ENCODE results near the gene SOD3. TPM values are rescaled to one million over a fixed set of nuclear protein-coding genes. Genes with fewer than 3 reads are reported as not detected.

Gene SOD3
- total and polyA plus RNA-seq, 2 of the 13 experiments (the other 11 are each of a cell fraction or from before 2014, with no cell fraction given) = 0.04 TPM; not detected in 1

DNA sequence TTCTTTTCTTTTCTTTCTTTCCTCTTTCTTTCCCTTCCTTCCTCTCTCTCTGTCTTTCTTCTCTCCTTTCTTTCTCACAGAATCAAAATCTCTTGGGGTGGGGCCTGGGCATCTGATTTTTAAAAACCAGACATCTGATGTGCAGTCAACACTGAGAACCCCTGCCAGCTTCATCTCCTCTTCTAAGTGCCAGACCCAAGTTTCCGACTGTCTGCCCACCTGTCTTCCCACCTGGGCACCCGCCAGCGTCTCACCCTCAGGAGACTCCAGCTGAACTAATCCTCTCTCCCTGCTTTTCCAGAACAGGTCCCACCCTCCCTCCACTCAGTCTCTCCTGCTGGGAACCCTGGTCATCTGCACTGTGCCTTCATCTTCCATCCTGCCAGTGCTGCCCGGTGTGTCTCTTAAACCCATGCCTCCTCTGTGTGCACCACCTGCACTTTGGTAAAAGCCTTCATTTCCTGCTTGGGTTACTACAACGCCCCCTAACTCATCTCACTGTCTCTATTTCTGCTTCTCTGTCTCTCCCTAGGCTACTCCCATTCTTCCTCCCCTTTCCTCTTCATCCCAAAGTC lies 2.8 kb downstream of the SOD3 start (continued):
- TF ChIP-seq, protein P1, sequence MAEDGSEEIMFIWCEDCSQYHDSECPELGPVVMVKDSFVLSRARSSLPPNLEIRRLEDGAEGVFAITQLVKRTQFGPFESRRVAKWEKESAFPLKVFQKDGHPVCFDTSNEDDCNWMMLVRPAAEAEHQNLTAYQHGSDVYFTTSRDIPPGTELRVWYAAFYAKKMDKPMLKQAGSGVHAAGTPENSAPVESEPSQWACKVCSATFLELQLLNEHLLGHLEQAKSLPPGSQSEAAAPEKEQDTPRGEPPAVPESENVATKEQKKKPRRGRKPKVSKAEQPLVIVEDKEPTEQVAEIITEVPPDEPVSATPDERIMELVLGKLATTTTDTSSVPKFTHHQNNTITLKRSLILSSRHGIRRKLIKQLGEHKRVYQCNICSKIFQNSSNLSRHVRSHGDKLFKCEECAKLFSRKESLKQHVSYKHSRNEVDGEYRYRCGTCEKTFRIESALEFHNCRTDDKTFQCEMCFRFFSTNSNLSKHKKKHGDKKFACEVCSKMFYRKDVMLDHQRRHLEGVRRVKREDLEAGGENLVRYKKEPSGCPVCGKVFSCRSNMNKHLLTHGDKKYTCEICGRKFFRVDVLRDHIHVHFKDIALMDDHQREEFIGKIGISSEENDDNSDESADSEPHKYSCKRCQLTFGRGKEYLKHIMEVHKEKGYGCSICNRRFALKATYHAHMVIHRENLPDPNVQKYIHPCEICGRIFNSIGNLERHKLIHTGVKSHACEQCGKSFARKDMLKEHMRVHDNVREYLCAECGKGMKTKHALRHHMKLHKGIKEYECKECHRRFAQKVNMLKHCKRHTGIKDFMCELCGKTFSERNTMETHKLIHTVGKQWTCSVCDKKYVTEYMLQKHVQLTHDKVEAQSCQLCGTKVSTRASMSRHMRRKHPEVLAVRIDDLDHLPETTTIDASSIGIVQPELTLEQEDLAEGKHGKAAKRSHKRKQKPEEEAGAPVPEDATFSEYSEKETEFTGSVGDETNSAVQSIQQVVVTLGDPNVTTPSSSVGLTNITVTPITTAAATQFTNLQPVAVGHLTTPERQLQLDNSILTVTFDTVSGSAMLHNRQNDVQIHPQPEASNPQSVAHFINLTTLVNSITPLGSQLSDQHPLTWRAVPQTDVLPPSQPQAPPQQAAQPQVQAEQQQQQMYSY (CRISPR knock-in tag; IDR thresholded peaks at IDR 0.05) = no peak
- TF ChIP-seq NFKB2 (CRISPR knock-in tag; IDR thresholded peaks at IDR 0.05; ENCODE audit: borderline replicate concordance) = no peak
- TF ChIP-seq, protein P2, sequence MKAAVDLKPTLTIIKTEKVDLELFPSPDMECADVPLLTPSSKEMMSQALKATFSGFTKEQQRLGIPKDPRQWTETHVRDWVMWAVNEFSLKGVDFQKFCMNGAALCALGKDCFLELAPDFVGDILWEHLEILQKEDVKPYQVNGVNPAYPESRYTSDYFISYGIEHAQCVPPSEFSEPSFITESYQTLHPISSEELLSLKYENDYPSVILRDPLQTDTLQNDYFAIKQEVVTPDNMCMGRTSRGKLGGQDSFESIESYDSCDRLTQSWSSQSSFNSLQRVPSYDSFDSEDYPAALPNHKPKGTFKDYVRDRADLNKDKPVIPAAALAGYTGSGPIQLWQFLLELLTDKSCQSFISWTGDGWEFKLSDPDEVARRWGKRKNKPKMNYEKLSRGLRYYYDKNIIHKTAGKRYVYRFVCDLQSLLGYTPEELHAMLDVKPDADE (CRISPR knock-in tag; IDR thresholded peaks at IDR 0.05) = no peak

DNA sequence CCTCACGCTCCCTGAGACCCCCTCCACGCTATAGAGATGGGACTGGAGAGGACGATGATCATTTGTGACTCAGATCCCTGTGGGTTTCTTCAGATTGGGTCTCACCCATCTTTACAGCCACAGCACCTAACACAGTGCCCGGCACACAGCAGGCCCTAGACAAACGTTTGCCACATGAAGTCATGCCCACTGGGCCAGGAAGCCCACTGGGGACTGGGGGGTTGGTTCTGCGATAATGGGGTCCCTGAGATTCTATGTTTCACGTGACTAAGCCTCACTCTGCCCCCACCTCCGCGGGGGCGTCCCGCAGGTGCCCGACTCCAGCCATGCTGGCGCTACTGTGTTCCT lies 3.8 kb downstream of the SOD3 start:
- H3K4me2 ChIP-seq (ENCODE audit: low read depth, low read length) = no peak overlapping the region
- no TSS peak for BruUV-seq (replicated peaks)
- DNase-seq (ENCODE audit: low spot score) = no peak
- no peak for FAIRE-seq
- H3K27me3 ChIP-seq (ENCODE audit: control insufficient read depth in 1 of 2, insufficient read depth in 2 of 2, low read length in 2 of 2) = peaks cover 1 to 21% of the 10 kb centered on the region in 2 experiments; a peak in 3 of 5 replicates
- H3K79me2 ChIP-seq (ENCODE audit: insufficient read depth, low read length) = no peaks in the 10 kb centered on the region
- H3K4me1 ChIP-seq (ENCODE audit: insufficient read depth, low read length) = peaks cover 17% of the 10 kb centered on the region
- no peaks in the 10 kb centered on the region for H3K9me3 ChIP-seq (ENCODE audit: low read length)
- H3K9ac ChIP-seq (ENCODE audit: insufficient read depth, low read depth, low read length) = no peak overlapping the region
- intact Hi-C loops (cut with micrococcal nuclease; ENCODE audit: unreplicated experiment) = no loop called here
- 0% methylated on average over 2 of the region's 13 CpGs for WGBS (ENCODE audit: low lambda C conversion rate)
- ChIA-PET POLR2A (no interaction called here), CTCF (ENCODE audit: low intra/inter-chr PET ratio, low total read pairs) (no interaction called here)
- H4K20me1 ChIP-seq (ENCODE audit: insufficient read depth, low read length) = no peaks in the 10 kb centered on the region
- H2AFZ ChIP-seq (ENCODE audit: low read length) = no peak overlapping the region
- H3K36me3 ChIP-seq (replicated peaks in 1 of 2; ENCODE audit: control insufficient read depth in 1 of 2, insufficient read depth in 2 of 2, low read length in 2 of 2) = no peaks in the 10 kb centered on the region
- in situ Hi-C loops (cut with HindIII; ENCODE audit: extremely low pct_ligation_motif_present, low pct_unique_long_range_greater_than_20kb) = no loop called here
- no peak overlapping the region for H3K4me3 ChIP-seq (replicated peaks in 1 of 3; ENCODE audit: insufficient read depth in 1 of 3, low read depth in 2 of 3, low read length in 3 of 3)
- no peak overlapping the region for H3K27ac ChIP-seq (ENCODE audit: extremely low read length, insufficient read depth, low read length)
- ATAC-seq = no peak
- TF ChIP-seq RFXANK (CRISPR knock-in tag; IDR thresholded peaks at IDR 0.05) = no peak
- TF ChIP-seq, protein P3, sequence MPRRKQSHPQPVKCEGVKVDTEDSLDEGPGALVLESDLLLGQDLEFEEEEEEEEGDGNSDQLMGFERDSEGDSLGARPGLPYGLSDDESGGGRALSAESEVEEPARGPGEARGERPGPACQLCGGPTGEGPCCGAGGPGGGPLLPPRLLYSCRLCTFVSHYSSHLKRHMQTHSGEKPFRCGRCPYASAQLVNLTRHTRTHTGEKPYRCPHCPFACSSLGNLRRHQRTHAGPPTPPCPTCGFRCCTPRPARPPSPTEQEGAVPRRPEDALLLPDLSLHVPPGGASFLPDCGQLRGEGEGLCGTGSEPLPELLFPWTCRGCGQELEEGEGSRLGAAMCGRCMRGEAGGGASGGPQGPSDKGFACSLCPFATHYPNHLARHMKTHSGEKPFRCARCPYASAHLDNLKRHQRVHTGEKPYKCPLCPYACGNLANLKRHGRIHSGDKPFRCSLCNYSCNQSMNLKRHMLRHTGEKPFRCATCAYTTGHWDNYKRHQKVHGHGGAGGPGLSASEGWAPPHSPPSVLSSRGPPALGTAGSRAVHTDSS (CRISPR knock-in tag; conservative IDR thresholded peaks at IDR 0.05) = no peak
- no peak for TF ChIP-seq ZNF674 (CRISPR knock-in tag; IDR thresholded peaks at IDR 0.05; ENCODE audit: low read depth)
- TF ChIP-seq HNRNPL (IDR thresholded peaks at IDR 0.05; ENCODE audit: low read depth, low read length) = no peak
- TF ChIP-seq CENPX (CRISPR knock-in tag; IDR thresholded peaks at IDR 0.05) = no peak
- no peak for TF ChIP-seq HNRNPLL (IDR thresholded peaks at IDR 0.05; ENCODE audit: low read depth, low read length, poor library complexity, severe bottlenecking)
- TF ChIP-seq ZNF44 (CRISPR knock-in tag; IDR thresholded peaks at IDR 0.05) = no peak
- TF ChIP-seq RAD21 (CRISPR knock-in tag; IDR thresholded peaks at IDR 0.05) = no peak
